SK-N-MC (cell line): Measurements from ENCODE around the gene C1QTNF8.

Experiments used
- DNase-seq: peaks from one replicate; pipeline ENCODE4 v3.0.0-alpha.2; 2011; ENCODE audit warnings: low read depth, low spot score
- H3K27ac ChIP-seq: fragments of 200-600 bp; sonication (generic); 2 replicates; pipeline ENCODE4 v1.5.1; 2016; ENCODE audit warnings: mixed run types
- H3K36me3 ChIP-seq: fragments of 200-600 bp; sonication (generic); 2 replicates; pipeline ENCODE4 v1.6.1; 2017; ENCODE audit warnings: antibody characterized with exemption, low read length, mixed read lengths; ENCODE audit not compliant: insufficient read depth
- H3K4me3 ChIP-seq: fragments of 200-600 bp; sonication (generic); 2 replicates; pipeline ENCODE4 v1.5.1; 2016
- H3K9ac ChIP-seq: fragments of 200-600 bp; sonication (generic); 2 replicates; pipeline ENCODE4 v1.8.0; 2017; ENCODE audit warnings: mixed run types, mixed read lengths; ENCODE audit not compliant: insufficient read length
- H3K9me3 ChIP-seq: fragments of 200-600 bp; sonication (generic); 2 replicates; pipeline ENCODE4 v1.6.1; 2017; ENCODE audit warnings: low read depth, mild to moderate bottlenecking, antibody characterized with exemption, low read length, moderate library complexity, mixed read lengths
- EZH2 ChIP-seq: fragments of 200-600 bp; sonication (generic); IDR thresholded peaks from one replicate; pipeline ENCODE4 v1.6.1; 2017; ENCODE audit warnings: antibody characterized with exemption
- FOXP2 ChIP-seq: optimal IDR thresholded peaks from 2 replicates; pipeline ENCODE3; 2011; ENCODE audit warnings: mild to moderate bottlenecking, moderate library complexity; ENCODE audit not compliant: insufficient read depth; ENCODE audit errors: extremely low read length, control extremely low read depth
- POLR2AphosphoS5 ChIP-seq: IDR thresholded peaks from 2 replicates; pipeline ENCODE4 v1.6.1; 2012; ENCODE audit warnings: mild to moderate bottlenecking, low read depth, low read length, borderline replicate concordance

The C1QTNF8 gene

GRCh38 chr16:1140582-1141162 lies 44.6 kb upstream of the C1QTNF8 start:
- Histone ChIP-seq H3K9me3 (no peaks in the 10 kb centered on the region), H3K9ac (no peak overlapping the region), H3K36me3 (no peaks in the 10 kb centered on the region), H3K27ac (no peak overlapping the region), H3K4me3 (no peak overlapping the region)
- DNase-seq = no peak
- TF ChIP-seq EZH2 = no peak
- TF ChIP-seq POLR2AphosphoS5 = no peak
- no peak for TF ChIP-seq FOXP2

- Histone ChIP-seq H3K36me3 (no peaks in the 10 kb centered on the region), H3K27ac (no peak overlapping the region), H3K4me3 (no peak overlapping the region), H3K9ac (no peak overlapping the region), H3K9me3 (no peaks in the 10 kb centered on the region)
- DNase-seq = no peak
- TF ChIP-seq EZH2 (no peak), POLR2AphosphoS5 (no peak), FOXP2 (no peak)
Measured at GRCh38 chr16:1137604-1138003, 41.6 kb upstream of the C1QTNF8 start.

- Histone ChIP-seq H3K9ac (no peak overlapping the region), H3K36me3 (no peaks in the 10 kb centered on the region), H3K9me3 (no peaks in the 10 kb centered on the region), H3K4me3 (no peak overlapping the region), H3K27ac (no peak overlapping the region)
- no peak for DNase-seq
- no peak for TF ChIP-seq EZH2
- TF ChIP-seq FOXP2 = no peak
Measured at GRCh38 chr16:1135459-1135825, 39.4 kb upstream of the C1QTNF8 start.

GRCh38 chr16:1134776-1135458 lies 38.9 kb upstream of the C1QTNF8 start:
- Histone ChIP-seq H3K27ac (no peak overlapping the region), H3K36me3 (no peaks in the 10 kb centered on the region), H3K9me3 (no peaks in the 10 kb centered on the region), H3K9ac (no peak overlapping the region), H3K4me3 (no peak overlapping the region)
- TF ChIP-seq POLR2AphosphoS5 (no peak), EZH2 (no peak), FOXP2 (no peak)
- no peak for DNase-seq

- DNase-seq = no peak
- TF ChIP-seq FOXP2 (no peak), POLR2AphosphoS5 (no peak), EZH2 (no peak)
- H3K36me3 ChIP-seq = no peaks in the 10 kb centered on the region
- no peak overlapping the region for H3K27ac ChIP-seq
- no peaks in the 10 kb centered on the region for H3K9me3 ChIP-seq
- H3K4me3 ChIP-seq = no peak overlapping the region
- no peak overlapping the region for H3K9ac ChIP-seq
Measured at GRCh38 chr16:1133810-1134520, 37.9 kb upstream of the C1QTNF8 start.

- Histone ChIP-seq H3K36me3 (no peaks in the 10 kb centered on the region), H3K9ac (no peak overlapping the region), H3K9me3 (no peaks in the 10 kb centered on the region), H3K27ac (no peak overlapping the region), H3K4me3 (no peak overlapping the region)
- DNase-seq = no peak
- TF ChIP-seq FOXP2 (no peak), EZH2 (no peak)
Measured at GRCh38 chr16:1133271-1133670, 37.2 kb upstream of the C1QTNF8 start.

GRCh38 chr16:1132431-1132830 lies 36.4 kb upstream of the C1QTNF8 start:
- no peak for TF ChIP-seq FOXP2
- TF ChIP-seq POLR2AphosphoS5 = no peak
- no peak for TF ChIP-seq EZH2
- Histone ChIP-seq H3K9ac (no peak overlapping the region), H3K27ac (no peak overlapping the region), H3K36me3 (no peaks in the 10 kb centered on the region), H3K9me3 (no peaks in the 10 kb centered on the region), H3K4me3 (no peak overlapping the region)
- no peak for DNase-seq

- TF ChIP-seq POLR2AphosphoS5 (no peak), FOXP2 (no peak), EZH2 (no peak)
- no peaks in the 10 kb centered on the region for H3K9me3 ChIP-seq
- no peak overlapping the region for H3K4me3 ChIP-seq
- no peak for DNase-seq
- no peaks in the 10 kb centered on the region for H3K36me3 ChIP-seq
- H3K9ac ChIP-seq = no peak overlapping the region
- no peak overlapping the region for H3K27ac ChIP-seq
Measured at GRCh38 chr16:1131378-1131994, 35.4 kb upstream of the C1QTNF8 start.
